ENCODE data around the gene RREB1. TPM values are rescaled to one million over a fixed set of nuclear protein-coding genes. Genes with fewer than 3 reads are reported as not detected.

RREB1 gene
- total and polyA plus RNA-seq, 4 experiments from 2014 or later = 0.50 to 43.4 (median 25.2) TPM

DNA sequence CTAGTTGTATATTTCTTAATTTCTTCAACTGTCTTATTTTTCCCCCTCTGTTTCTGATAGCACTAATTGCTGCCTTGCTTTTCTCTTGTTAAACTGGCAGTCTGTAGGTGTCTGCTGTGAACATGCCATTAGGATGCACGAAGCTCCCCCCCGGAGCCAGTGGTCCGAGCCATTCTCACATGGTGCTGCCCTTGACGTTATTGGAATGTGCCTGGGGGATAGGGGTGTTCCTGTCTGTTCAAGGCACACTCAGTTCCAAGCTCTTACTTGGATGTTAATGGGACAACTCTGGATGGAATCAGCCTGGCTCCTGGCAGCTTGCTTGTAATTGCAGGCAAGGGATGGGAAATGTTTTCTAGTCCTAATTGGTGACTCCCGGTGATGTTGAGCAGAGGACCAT lies 68.4 kb downstream of the RREB1 start:
- no peak for DNase-seq
- H3K36me3 ChIP-seq (ENCODE audit: insufficient read depth, low read length) = peaks cover 27% of the 10 kb centered on the region
- ChIA-PET POLR2A (ENCODE audit: partially characterized antibody) (no interaction called here), CTCF (ENCODE audit: partially characterized antibody) (no interaction called here)
- Mint-ChIP-seq H3K36me3 (peaks cover 20 to 40% of the 10 kb centered on the region in 2 donors), H3K27me3 (no peaks in the 10 kb centered on the region), H3K9me3 (no peaks in the 10 kb centered on the region), H3K27ac (peak overlapping the region in 2 of 7 donors; percentile 27 to 48), H3K4me3 (no peak overlapping the region), H3K4me1 (peaks cover 9 to 18% (median 17%) of the 10 kb centered on the region in 4 donors)
- intact Hi-C loops (cut with micrococcal nuclease) = no loop called here
- H3K27ac ChIP-seq (ENCODE audit: low read depth, low read length) = no peak overlapping the region
- no peaks in the 10 kb centered on the region for H3K27me3 ChIP-seq (ENCODE audit: insufficient read depth, low read length)
- H3K9me3 ChIP-seq (ENCODE audit: control insufficient read depth in 1 of 2, low read length in 2 of 2) = no peaks in the 10 kb centered on the region
- H3K4me3 ChIP-seq (ENCODE audit: low read length in 2 of 2) = no peak overlapping the region
- no peaks in the 10 kb centered on the region for H3K4me1 ChIP-seq (ENCODE audit: insufficient read depth, low read length)

DNA sequence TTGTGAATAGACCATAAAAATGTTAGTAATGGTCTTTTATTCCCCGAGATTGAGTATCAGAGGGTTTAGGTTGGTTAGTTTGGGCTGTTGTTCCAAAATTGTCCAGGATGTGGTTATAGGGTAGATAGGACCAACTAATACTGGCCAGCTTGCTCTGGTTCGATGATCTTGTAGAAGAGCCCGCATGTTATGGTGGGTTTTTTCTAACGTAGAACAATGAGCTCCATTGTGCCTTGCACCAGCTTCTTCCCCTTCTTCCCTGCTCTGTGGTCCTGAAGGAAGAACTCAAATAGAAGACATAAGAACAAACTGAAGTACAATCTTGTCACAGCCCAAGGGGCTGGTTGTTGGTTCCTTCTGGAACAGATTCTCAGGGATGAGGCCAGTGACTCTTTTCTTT lies 70.5 kb downstream of the RREB1 start:
- peaks cover 47% of the 10 kb centered on the region for H3K36me3 ChIP-seq (ENCODE audit: insufficient read depth, low read length)
- no peak overlapping the region for H3K27ac Mint-ChIP-seq

DNA sequence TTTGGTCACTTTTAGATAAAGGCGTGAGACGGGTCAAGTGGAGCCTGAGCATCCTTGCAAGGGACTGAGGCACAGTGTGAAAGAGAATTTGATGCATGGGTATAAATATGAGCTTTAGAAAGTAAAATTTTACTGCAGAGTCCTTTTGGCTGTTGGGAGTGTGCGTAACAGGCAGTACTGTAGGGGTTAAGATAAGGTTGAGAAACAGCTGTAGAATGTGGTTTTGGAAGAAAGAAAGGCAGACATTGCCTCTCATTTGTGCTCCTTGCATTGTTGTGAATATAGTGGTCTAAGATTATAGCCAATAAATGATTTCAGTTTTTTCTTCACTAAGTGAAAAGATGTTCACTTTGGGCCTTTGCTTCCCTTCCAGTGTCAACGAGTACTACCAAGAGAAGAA lies 73.0 kb downstream of the RREB1 start:
- Histone ChIP-seq H3K27ac (ENCODE audit: low read depth, low read length) (no peak overlapping the region), H3K27me3 (ENCODE audit: insufficient read depth, low read length) (no peaks in the 10 kb centered on the region), H3K4me1 (ENCODE audit: insufficient read depth, low read length) (no peaks in the 10 kb centered on the region), H3K9me3 (ENCODE audit: control insufficient read depth in 1 of 2, low read length in 2 of 2) (no peaks in the 10 kb centered on the region), H3K4me3 (ENCODE audit: low read length in 2 of 2) (no peak overlapping the region), H3K36me3 (ENCODE audit: insufficient read depth, low read length) (peaks cover 51% of the 10 kb centered on the region)
- Mint-ChIP-seq H3K27ac (peak overlapping the region in 1 of 7 donors; percentile 17), H3K36me3 (peaks cover 50 to 72% of the 10 kb centered on the region in 2 donors), H3K4me1 (peaks cover 0 to 8% (median 5%) of the 10 kb centered on the region in 4 donors), H3K4me3 (no peak overlapping the region), H3K9me3 (no peaks in the 10 kb centered on the region), H3K27me3 (no peaks in the 10 kb centered on the region)
- ChIA-PET CTCF (ENCODE audit: partially characterized antibody) (interaction anchor here (1.3 kb wide), 1 partner anchor 13 kb away, joined by 3 read pairs; no protein-coding TSS in a partner anchor), POLR2A (ENCODE audit: partially characterized antibody) (no interaction called here)
- DNase-seq = no peak
- intact Hi-C loops (cut with micrococcal nuclease) = no loop called here

More for the DNA sequence above, 70.5 kb downstream of the RREB1 start:
- Mint-ChIP-seq H3K9me3 (no peaks in the 10 kb centered on the region), H3K36me3 (peaks cover 37 to 56% of the 10 kb centered on the region in 2 donors), H3K4me3 (no peak overlapping the region), H3K27me3 (no peaks in the 10 kb centered on the region), H3K4me1 (peaks cover 4 to 13% (median 9%) of the 10 kb centered on the region in 4 donors)
- Histone ChIP-seq H3K4me1 (ENCODE audit: insufficient read depth, low read length) (no peaks in the 10 kb centered on the region), H3K4me3 (ENCODE audit: low read length in 2 of 2) (no peak overlapping the region), H3K27ac (ENCODE audit: low read depth, low read length) (no peak overlapping the region), H3K9me3 (ENCODE audit: control insufficient read depth in 1 of 2, low read length in 2 of 2) (no peaks in the 10 kb centered on the region), H3K27me3 (ENCODE audit: insufficient read depth, low read length) (no peaks in the 10 kb centered on the region)
- intact Hi-C loops (cut with micrococcal nuclease) = no loop called here
- CTCF ChIA-PET (ENCODE audit: partially characterized antibody) = interaction anchor here (1.1 kb wide), 1 partner anchor 65 kb away, joined by 3 read pairs; no protein-coding TSS in a partner anchor
- POLR2A ChIA-PET (ENCODE audit: partially characterized antibody) = no interaction called here
- DNase-seq = no peak

DNA sequence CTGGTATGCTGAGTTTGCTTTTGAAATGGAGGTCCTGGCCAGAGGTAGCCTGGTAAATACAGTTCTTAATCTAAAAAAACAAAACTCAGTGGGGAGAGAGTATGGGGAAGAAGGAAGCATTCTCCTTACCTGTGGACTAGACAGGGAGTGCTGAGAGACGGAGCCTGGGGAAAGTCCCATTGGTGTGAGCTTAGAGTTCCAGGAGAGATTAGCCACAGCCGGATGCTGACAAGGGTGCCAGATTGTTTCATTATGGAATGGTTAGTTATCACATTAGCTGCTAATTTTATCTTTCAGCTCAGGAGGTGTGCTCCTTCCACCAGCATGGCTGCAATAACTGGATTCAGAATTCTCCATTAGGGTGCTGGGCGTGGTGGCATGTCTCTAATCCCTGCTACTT lies 75.9 kb downstream of the RREB1 start:
- Histone ChIP-seq H3K27me3 (ENCODE audit: insufficient read depth, low read length) (no peaks in the 10 kb centered on the region), H3K27ac (ENCODE audit: low read depth, low read length) (no peak overlapping the region), H3K4me3 (ENCODE audit: low read length in 2 of 2) (no peak overlapping the region), H3K9me3 (ENCODE audit: control insufficient read depth in 1 of 2, low read length in 2 of 2) (no peaks in the 10 kb centered on the region), H3K4me1 (ENCODE audit: insufficient read depth, low read length) (no peaks in the 10 kb centered on the region), H3K36me3 (ENCODE audit: insufficient read depth, low read length) (peaks cover 41% of the 10 kb centered on the region)
- intact Hi-C loops (cut with micrococcal nuclease) = no loop called here
- no peak overlapping the region for H3K27ac Mint-ChIP-seq
- ChIA-PET CTCF (ENCODE audit: partially characterized antibody) (no interaction called here), POLR2A (ENCODE audit: partially characterized antibody) (no interaction called here)
- H3K9me3 Mint-ChIP-seq = no peaks in the 10 kb centered on the region
- H3K27me3 Mint-ChIP-seq = no peaks in the 10 kb centered on the region
- H3K4me1 Mint-ChIP-seq = peaks cover 0 to 5% (median 2%) of the 10 kb centered on the region in 4 donors
- peaks cover 63 to 77% of the 10 kb centered on the region in 2 donors for H3K36me3 Mint-ChIP-seq
- H3K4me3 Mint-ChIP-seq = no peak overlapping the region
- DNase-seq = no peak

DNA sequence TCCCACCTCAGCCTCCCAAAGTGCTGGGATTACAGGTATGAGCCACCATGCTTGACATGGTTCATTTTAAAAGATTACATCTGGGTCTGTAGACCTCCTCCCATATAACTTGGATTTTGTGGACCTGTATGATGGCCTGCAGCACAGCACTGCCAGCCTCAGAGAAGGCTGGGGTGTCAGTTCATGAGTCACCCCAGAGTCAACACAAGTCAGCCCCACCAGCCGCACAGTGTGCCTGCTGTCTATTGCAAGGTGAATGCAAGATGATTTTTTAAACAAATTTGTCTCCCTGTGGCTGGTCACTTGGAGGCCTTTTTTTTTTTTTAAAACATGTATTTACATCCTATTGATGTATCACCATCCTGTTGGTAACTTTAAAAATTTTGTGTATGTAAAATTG lies 76.7 kb downstream of the RREB1 start:
- Mint-ChIP-seq H3K27me3 (no peaks in the 10 kb centered on the region), H3K36me3 (peaks cover 67 to 81% of the 10 kb centered on the region in 2 donors), H3K9me3 (no peaks in the 10 kb centered on the region), H3K4me1 (peaks cover 0 to 5% (median 2%) of the 10 kb centered on the region in 4 donors), H3K27ac (peak overlapping the region in 2 of 7 donors; percentile 50 to 74), H3K4me3 (no peak overlapping the region)
- POLR2A ChIA-PET (ENCODE audit: partially characterized antibody) = no interaction called here
- CTCF ChIA-PET (ENCODE audit: partially characterized antibody) = no interaction called here
- Histone ChIP-seq H3K27ac (ENCODE audit: low read depth, low read length) (no peak overlapping the region), H3K4me1 (ENCODE audit: insufficient read depth, low read length) (no peaks in the 10 kb centered on the region), H3K36me3 (ENCODE audit: insufficient read depth, low read length) (peaks cover 48% of the 10 kb centered on the region), H3K4me3 (ENCODE audit: low read length in 2 of 2) (no peak overlapping the region), H3K9me3 (ENCODE audit: control insufficient read depth in 1 of 2, low read length in 2 of 2) (no peaks in the 10 kb centered on the region), H3K27me3 (ENCODE audit: insufficient read depth, low read length) (no peaks in the 10 kb centered on the region)
- no peak for DNase-seq
- intact Hi-C loops (cut with micrococcal nuclease) = no loop called here

DNA sequence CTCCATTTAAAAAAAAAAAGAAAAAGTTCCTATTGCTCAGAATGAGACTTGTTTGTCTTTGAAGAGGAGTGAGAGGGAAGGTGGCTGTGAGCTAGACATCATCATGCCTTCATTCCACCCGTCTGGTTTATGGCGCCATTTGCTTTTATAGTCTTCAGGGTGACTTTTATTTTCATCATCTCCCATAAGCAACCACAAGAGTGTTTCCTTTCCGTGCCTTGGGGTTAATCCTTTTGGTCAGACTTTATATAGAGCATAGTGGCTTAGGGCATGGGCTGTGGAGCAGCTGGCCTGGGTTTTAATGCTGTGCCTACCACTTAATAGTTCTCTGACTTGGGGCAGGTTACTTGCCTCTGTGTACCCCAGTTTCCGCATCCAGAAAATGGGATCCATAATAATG lies 77.8 kb downstream of the RREB1 start:
- intact Hi-C loops (cut with micrococcal nuclease) = no loop called here
- no peak overlapping the region for H3K4me3 ChIP-seq (ENCODE audit: low read length in 2 of 2)
- Mint-ChIP-seq H3K4me3 (no peak overlapping the region), H3K27me3 (no peaks in the 10 kb centered on the region), H3K27ac (peak overlapping the region in 1 of 7 donors; percentile 29), H3K36me3 (peaks cover 73 to 83% of the 10 kb centered on the region in 2 donors), H3K4me1 (peaks cover 0 to 5% (median 2%) of the 10 kb centered on the region in 4 donors), H3K9me3 (no peaks in the 10 kb centered on the region)
- H3K4me1 ChIP-seq (ENCODE audit: insufficient read depth, low read length) = no peaks in the 10 kb centered on the region
- H3K9me3 ChIP-seq (ENCODE audit: control insufficient read depth in 1 of 2, low read length in 2 of 2) = no peaks in the 10 kb centered on the region
- H3K27ac ChIP-seq (ENCODE audit: low read depth, low read length) = no peak overlapping the region
- ChIA-PET POLR2A (ENCODE audit: partially characterized antibody) (no interaction called here), CTCF (ENCODE audit: partially characterized antibody) (no interaction called here)
- H3K27me3 ChIP-seq (ENCODE audit: insufficient read depth, low read length) = no peaks in the 10 kb centered on the region
- no peak for DNase-seq
- H3K36me3 ChIP-seq (ENCODE audit: insufficient read depth, low read length) = peaks cover 40% of the 10 kb centered on the region

DNA sequence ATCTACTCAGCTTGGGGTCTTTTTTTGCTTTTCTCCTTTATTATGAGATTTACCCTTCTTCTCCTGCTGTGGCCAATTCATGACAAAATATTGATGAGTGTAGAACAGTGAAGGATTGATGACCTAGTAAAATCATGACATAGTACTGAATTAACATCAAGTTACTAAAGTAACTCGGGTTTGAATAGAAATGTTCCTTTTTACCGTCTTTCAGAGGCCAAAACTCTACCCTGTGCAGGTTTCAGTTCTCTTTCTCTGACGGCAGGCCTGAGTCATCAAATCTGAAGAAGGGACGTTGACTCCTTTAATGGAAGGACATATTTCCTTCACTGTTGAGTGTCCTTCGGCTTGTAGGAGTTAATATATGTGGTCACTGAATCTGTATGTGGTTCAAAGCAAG lies 80.7 kb downstream of the RREB1 start:
- POLR2A ChIA-PET (ENCODE audit: partially characterized antibody) = no interaction called here
- peaks cover 4 to 11% (median 9%) of the 10 kb centered on the region in 4 donors for H3K4me1 Mint-ChIP-seq
- Histone ChIP-seq H3K36me3 (ENCODE audit: insufficient read depth, low read length) (peaks cover 12% of the 10 kb centered on the region), H3K27ac (ENCODE audit: low read depth, low read length) (no peak overlapping the region), H3K4me1 (ENCODE audit: insufficient read depth, low read length) (no peaks in the 10 kb centered on the region), H3K4me3 (ENCODE audit: low read length in 2 of 2) (no peak overlapping the region), H3K9me3 (ENCODE audit: control insufficient read depth in 1 of 2, low read length in 2 of 2) (no peaks in the 10 kb centered on the region), H3K27me3 (ENCODE audit: insufficient read depth, low read length) (no peaks in the 10 kb centered on the region)
- CTCF ChIA-PET (ENCODE audit: partially characterized antibody) = no interaction called here
- H3K36me3 Mint-ChIP-seq = peaks cover 72 to 77% of the 10 kb centered on the region in 2 donors
- no peak overlapping the region for H3K4me3 Mint-ChIP-seq
- H3K9me3 Mint-ChIP-seq = no peaks in the 10 kb centered on the region
- DNase-seq = no peak
- H3K27ac Mint-ChIP-seq = no peak overlapping the region
- intact Hi-C loops (cut with micrococcal nuclease) = no loop called here
- no peaks in the 10 kb centered on the region for H3K27me3 Mint-ChIP-seq
